Suppressor macrophage treated with lipopolysaccharide for 4 hours (primary cell): ENCODE results near the gene KIAA1671.

Experiments
- DNase-seq: peaks from one replicate; pipeline ENCODE4 v3.0.0-alpha.2; 2020

KIAA1671 gene

GRCh38 chr22:24953384-24954113 lies 1.0 kb downstream of the KIAA1671 start:
- DNase-seq = no peak

- no peak for DNase-seq
Observed at GRCh38 chr22:24954114-24954463, 1.6 kb downstream of the KIAA1671 start.

- DNase-seq = no peak
Observed at GRCh38 chr22:24954856-24955255, 2.3 kb downstream of the KIAA1671 start.

GRCh38 chr22:24957043-24957442 lies 4.5 kb downstream of the KIAA1671 start:
- no peak for DNase-seq

- DNase-seq = no peak
Observed at GRCh38 chr22:24961217-24961844, 8.8 kb downstream of the KIAA1671 start.

- no peak for DNase-seq
Observed at GRCh38 chr22:24962094-24962493, 9.6 kb downstream of the KIAA1671 start.

- DNase-seq = no peak
Observed at GRCh38 chr22:24962835-24963234, 10.3 kb downstream of the KIAA1671 start.

GRCh38 chr22:24964441-24964840 lies 11.9 kb downstream of the KIAA1671 start:
- DNase-seq = no peak

GRCh38 chr22:24965822-24966626 lies 13.5 kb downstream of the KIAA1671 start:
- peak; percentile 11 for DNase-seq

GRCh38 chr22:24968066-24968561 lies 15.6 kb downstream of the KIAA1671 start:
- no peak for DNase-seq

GRCh38 chr22:24969560-24970301 lies 17.2 kb downstream of the KIAA1671 start:
- no peak for DNase-seq

- no peak for DNase-seq
Observed at GRCh38 chr22:24972369-24972768, 19.9 kb downstream of the KIAA1671 start.

GRCh38 chr22:24973872-24974271 lies 21.4 kb downstream of the KIAA1671 start:
- no peak for DNase-seq

- DNase-seq = no peak
Observed at GRCh38 chr22:24975125-24975640, 22.7 kb downstream of the KIAA1671 start.

GRCh38 chr22:24975813-24976341 lies 23.4 kb downstream of the KIAA1671 start:
- no peak for DNase-seq

- DNase-seq = no peak
Observed at GRCh38 chr22:24976442-24977218, 24.1 kb downstream of the KIAA1671 start.

- no peak for DNase-seq
Observed at GRCh38 chr22:24977370-24978221, 25.1 kb downstream of the KIAA1671 start.

- no peak for DNase-seq
Observed at GRCh38 chr22:24978308-24978707, 25.8 kb downstream of the KIAA1671 start.

GRCh38 chr22:24981066-24981465 lies 28.6 kb downstream of the KIAA1671 start:
- DNase-seq = no peak

GRCh38 chr22:24981656-24982055 lies 29.1 kb downstream of the KIAA1671 start:
- no peak for DNase-seq
